COLO668 (cell line): ENCODE measurements around the gene CORT.
"Not testable (repeated sequence)": the region's sequence is repeated elsewhere in the genome, so short reads cannot be mapped to it uniquely, and the experiment has no call there.

Experiments used
- DNase-seq: peaks from one replicate; lab custom pipeline; 2025; ENCODE audit not compliant: unreplicated experiment; lab: John Stamatoyannopoulos, UW

CORT gene

DNA sequence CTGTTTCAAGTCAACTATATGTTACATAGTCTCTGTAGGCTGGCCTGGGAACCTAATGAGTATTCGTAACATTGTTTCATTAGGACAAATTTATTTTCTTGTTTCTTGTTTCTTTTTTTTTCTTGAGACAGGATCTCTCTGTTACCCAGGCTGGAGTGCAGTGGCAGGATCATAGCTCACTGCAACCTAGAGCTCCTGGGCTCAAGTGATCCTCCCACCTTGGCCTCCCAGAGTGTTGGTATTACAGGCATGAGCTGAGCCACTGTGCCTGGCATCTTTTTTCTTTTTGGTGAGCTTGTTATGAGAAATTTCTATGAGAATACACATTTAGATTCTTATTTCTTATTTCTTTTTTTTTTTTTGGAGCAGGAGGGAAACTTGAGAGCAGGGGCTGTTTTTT is 12.8 kb upstream of the CORT start:
- no peak for DNase-seq

DNA sequence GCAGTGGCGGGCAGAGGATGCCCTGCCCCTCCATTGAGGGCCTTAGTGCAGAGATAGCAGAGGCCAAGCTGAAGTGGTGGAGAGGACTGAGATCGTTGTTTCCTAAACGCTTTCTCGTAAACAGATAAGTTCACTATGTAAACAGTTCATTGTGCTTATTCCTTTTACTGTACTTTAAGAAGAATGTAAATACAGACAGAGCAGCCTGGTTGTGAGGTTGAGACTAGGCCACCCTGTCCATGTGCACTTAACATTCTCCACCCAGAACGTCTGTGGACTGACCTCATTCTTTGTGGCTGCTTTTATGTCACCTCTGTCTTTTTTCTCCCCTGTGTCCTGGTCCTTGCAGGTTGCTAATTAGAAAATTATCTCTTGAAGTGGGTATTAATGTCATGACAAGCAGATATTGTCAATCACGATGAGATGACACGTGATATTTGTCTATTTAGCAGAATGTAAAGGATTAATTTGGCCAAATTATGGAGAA is 11.1 kb upstream of the CORT start:
- no peak for DNase-seq

DNA sequence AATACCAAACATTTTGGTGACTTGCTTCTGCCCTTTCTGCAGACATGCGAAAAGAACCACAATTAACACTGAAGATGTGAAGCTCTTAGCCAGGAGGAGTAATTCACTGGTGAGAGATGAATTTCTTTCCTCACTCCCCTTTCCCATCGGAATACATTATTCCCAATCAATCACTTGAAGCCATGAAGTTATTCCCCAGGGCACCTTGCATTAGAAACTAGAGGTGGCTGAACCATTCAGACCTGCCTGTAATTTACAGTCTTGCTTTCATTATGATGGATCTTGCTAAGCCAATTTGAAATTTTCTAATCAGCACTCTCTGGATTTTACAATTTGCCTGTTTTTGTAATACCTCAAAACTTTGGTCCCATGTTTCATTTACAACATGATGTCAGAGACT is 9.5 kb upstream of the CORT start:
- DNase-seq, result no peak

DNA sequence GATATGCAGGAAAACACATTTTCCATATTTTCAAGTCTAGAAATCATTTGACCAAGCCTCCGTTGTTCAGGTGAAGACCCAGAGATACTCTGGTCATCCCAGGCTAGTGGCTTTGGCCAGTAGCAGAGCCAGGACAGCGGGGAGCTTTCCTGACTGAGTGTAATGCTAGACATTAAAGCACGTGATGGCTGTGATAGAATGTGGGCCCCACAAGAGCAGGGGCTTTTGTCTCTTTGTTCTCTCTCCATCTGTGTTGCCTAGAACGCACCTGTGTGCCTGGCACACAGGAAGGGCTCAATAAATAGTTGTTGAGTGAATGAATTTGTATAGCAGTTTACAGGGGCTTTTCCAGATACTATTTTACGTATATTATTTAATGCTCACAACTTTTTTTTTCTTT is 9.0 kb upstream of the CORT start:
- no peak for DNase-seq

DNA sequence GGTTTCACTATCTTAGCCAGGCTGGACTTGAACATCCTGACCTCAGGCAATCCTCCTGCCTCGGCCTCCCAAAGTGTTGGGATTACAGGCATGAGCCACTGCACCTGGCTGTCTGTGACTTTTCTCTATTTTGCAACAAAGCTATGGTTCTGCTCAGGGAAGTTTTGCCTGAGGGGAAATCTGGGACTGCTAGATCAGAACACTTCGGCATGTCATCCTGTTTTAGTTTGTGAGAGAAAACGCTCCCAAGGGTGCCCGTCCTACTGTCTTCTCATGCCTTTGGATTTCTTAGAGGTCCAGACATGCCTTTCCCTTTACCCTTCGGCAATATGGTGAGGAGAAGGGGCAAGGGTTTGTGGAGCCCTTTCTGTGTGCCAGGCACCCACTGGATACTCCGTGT is 5.6 kb upstream of the CORT start:
- DNase-seq, result no peak

DNA sequence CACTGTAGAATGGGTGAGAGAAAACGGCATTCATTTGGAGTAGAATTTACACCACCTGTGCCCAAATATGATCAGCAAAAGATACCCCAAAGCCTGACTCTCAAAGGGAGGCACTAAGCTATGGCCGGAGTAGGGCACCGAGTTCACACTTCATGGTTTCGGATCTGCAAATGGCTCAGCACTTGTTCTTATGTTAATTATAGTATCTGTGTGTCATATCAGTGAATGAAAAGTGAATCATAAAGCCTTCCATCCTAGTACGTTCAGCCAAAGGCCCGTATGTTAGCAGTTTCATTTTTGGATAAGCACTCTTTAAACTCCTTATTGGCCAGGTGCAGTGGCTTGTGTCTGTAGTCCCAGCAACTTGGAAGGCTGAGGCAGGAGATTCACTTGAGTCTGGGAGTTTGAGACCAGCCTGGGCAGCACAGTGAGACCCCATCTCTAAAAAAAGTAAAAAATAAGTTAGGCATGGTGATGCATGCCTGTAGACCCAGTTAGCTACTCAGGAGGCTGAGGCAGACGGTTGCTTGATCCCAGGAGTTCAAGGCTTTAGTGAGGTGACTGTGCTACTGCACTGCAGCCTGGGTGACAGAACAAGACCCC is 4.9 kb upstream of the CORT start:
- no peak for DNase-seq

DNA sequence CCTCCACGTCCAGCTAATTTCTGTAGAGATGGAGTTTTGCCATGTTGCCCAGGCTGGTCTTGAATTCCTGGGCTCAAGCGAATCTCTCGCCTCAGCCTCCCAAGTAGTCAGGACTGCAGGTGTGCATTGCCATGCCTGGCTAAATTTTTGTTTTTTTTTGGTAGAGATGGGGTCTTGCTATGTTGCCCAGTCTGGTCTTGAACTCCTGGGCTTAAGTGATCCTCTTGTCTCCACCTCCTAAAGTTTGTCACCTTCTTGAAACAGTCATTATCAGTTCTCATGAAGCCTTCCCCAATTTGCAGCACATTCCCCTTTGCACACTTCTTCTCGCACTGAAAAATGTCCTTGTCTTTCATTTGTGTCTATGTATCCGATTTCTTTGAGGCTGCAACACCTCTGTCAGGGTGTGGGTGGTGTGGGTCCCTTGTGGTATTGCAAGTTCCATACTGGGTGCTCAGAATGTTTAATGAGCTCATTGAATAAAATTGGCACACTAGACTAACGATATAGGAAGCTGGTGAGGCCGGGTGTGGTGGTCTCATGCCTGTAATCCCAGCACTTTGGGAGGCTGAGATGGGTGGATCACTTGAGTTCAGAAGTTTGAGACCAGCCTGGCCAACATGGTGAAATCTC is 2.9 kb upstream of the CORT start:
- no peak for DNase-seq

DNA sequence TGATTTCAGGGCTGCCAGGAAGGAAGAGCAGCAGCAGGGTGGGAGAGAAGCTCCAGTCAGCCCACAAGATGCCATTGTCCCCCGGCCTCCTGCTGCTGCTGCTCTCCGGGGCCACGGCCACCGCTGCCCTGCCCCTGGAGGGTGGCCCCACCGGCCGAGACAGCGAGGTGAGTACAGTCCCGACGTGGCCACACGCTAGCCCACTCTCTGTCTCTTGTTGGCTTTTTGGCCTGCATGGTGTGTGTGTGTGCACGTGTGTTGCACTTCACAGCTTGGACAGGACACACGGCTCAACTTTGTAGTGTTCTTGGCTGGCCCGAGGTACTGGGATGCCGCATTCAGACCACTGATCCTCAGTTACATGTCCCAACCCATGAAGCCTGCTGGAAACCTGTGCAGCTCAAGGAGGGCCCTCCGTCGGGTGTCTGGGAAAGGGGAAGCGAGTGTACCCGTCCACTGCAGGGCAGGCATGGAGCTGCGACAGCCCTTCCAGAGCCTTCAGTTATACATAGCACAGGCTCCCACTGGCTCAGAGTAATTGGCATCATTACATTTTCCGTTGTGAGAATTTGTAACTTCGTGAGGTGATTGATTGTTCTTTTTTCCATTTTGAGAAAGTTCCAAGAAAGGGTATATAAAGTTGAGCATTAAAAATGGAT is 454 bp downstream of the CORT start:
- DNase-seq, result no peak

DNA sequence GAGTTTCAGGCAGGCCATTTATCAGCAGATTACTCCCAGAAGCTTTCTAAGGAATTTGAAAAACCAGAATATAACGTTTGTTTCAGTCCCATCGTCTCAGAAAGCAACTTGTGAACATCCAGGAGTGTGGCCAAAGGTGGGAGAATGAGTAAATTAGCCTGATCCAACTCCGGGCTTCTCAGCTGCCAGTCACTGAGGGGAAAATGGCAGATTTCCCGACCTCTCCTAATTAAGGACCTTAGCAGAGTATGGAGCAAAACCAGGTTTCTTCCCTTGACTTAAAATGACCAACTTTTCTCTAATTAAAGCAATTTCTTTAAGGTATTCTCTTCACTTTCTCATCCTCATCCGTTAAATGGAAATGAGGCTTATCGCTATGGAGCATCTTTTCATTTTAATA is 1.0 kb downstream of the CORT start:
- no peak for DNase-seq

DNA sequence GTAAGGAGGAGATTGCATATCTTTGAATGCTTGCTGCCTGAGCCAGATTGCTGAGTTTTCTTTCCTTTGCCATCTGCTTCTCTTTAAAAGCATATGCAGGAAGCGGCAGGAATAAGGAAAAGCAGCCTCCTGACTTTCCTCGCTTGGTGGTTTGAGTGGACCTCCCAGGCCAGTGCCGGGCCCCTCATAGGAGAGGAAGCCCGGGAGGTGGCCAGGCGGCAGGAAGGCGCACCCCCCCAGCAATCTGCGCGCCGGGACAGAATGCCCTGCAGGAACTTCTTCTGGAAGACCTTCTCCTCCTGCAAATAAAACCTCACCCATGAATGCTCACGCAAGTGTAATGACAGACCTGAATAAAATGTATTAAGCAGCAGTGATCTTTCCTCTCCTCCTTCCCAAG is 1.5 kb downstream of the CORT start:
- DNase-seq, result no peak

DNA sequence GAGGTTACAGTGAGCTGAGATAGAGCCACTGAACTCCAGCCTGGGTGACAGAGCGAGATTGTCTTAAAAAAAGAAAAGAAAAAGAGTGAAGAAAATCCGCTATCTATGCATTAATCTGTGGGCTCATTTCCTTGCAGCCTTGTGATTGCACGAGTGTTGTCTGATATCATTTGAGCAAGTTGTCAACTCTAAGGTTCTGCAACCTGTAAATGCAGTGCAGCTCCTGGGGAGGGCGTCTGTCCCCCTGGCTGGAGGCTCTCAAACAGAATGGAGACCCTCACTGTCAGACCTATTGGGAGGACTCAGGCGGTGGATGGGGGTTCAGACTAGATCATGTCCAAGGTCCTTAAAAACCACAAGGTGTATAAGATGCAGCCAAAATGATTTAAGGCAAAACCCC is 6.2 kb downstream of the CORT start:
- DNase-seq, result no peak

DNA sequence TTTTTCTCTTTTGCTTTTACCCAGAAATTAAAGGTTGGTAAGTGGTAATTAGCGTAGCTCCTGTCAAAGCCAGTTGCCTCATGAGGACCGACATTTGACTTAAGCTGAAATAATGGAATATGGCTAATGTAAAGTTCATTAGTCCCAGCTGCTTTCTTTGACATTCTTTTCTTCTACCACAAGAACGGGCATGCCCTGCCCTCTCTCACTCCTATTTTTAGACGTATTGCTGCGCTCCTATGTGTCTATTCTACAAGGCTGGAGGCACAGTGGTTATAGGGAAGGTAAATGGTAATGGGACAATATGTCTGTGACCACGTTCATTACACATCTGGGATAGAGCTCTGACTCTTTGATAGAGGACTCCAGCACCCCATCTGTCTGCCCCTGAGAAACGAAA is 6.8 kb downstream of the CORT start:
- DNase-seq, result no peak

DNA sequence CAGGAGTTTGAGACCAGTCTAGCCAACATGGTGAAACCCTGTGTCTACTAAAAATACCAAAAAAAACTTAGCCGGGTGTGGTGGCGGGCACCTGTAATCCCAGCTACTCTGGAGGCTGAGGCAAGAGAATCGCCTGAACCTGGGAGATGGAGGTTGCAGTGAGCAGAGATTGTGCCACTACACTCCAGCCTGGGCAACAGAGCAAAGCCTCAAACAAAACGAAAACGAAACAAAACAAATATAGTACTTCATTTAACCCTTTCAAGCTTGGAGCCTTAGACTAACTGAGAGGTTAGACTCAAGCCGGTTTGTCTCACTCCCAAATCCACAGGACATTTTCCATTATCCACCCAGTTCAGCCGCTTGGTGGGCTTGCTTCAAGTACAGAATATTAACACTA is 7.6 kb downstream of the CORT start:
- DNase-seq, result not testable (repeated sequence)

DNA sequence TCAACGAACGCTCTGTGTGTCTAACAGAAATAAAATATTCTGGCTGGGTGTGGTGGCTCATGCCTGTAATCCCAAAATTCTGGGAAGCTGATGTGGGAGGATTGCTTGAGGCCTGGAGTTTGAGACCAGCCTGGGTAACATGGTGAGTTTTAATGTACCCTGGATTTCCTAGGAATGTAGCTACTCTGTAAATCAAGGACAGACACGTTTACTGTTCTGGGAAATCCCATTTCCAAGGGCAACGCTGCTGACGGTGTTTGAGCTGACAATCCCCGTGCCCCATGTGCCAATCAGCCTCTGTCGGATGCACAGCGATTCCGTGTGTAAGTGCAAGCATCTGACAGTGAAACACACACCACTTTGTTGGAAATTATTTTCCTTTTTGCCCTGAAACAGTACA is 8.0 kb downstream of the CORT start:
- no peak for DNase-seq

DNA sequence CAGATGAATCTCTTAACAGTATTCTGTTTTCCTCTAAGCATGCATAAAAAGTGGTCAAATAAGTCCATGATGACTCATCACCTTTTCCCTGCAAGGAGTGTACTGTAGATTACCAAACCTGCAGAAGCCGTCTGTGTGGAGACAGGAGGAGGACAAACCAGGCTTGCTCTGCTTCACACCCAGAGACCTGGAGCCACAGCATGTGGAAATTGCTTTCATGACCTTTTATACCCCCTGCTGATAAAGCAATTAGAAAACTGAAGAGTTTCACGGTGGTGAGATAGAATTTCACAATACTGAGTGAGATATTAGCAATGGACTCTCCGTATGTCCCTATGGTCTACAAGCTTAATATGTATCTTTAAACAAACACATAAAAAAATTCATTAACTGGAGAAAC is 9.4 kb downstream of the CORT start:
- DNase-seq, result no peak

DNA sequence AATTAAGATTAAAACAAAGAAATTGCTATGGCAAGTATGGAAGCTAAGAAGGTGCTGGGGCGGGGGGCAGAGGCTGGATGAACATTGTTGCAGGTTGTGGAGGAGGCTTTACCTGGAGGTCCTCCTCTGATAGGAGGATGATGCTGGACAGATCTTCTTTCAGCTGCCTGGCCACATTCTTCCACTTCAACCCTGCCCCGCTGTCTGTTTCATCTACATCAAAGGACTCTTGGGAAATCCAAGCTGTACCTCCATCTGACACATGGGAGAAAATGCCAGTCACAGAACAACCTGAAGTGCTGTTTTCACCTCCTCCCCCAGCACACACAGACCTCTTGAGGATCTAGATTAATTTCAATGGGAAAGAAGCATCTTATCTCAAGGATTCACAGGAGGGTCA is 17.2 kb downstream of the CORT start:
- DNase-seq, result no peak

DNA sequence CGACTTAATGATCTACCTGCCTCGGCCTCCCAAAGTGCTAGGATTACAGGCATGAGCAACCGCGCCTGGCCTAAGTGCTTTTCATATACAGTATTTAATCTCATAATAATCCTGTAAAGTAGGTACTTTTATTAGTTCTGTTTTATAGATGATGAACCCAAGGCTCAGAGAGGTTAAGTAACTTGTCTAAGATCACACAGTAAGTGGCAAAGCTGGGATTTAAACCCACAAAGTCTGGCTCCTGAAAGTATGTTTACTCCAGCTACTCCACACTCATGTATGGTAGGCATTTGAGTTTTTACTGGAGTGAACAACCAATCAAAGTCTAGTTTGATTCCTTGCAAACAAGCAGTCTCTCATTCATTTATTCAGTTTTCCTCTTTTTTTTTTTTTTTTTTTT is 20.2 kb downstream of the CORT start:
- no peak for DNase-seq

DNA sequence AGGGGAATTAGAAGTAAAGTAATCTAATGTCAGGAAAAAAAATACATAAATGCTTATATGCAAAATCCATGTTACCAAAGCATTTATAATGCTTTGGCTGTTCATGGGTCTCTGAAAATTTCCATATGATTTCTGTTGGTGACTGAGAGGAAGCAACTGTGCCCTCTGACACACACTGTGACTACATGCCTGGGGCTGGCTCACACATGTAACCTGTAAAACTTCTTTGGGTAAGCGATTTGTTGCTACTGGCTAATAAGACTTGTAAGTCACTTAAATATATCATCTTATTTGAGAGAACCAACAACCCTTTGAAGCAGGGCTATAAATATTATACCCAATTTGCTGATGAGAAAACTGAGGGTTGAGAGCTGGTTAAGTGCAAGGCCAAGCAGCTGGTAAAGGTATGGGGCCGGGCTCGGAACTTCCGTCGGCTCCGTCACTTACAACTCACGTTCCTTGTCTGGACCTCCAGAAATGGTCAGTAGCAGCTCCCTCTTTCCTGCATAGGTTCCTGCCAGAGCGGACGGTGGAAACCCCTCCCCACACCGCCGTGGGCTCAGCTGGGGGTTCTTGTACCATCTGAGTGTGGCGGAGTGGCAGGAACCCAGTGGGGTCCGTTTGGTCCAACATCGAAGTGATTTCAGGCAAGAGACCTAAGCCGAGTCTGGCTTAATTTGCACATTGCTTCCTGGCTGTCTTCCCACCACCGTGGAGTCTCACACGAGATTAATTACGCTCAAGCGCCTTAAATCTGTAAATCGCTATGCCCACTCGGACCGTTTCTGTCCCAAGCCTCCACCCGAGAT is 21.8 kb downstream of the CORT start:
- DNase-seq, result no peak

DNA sequence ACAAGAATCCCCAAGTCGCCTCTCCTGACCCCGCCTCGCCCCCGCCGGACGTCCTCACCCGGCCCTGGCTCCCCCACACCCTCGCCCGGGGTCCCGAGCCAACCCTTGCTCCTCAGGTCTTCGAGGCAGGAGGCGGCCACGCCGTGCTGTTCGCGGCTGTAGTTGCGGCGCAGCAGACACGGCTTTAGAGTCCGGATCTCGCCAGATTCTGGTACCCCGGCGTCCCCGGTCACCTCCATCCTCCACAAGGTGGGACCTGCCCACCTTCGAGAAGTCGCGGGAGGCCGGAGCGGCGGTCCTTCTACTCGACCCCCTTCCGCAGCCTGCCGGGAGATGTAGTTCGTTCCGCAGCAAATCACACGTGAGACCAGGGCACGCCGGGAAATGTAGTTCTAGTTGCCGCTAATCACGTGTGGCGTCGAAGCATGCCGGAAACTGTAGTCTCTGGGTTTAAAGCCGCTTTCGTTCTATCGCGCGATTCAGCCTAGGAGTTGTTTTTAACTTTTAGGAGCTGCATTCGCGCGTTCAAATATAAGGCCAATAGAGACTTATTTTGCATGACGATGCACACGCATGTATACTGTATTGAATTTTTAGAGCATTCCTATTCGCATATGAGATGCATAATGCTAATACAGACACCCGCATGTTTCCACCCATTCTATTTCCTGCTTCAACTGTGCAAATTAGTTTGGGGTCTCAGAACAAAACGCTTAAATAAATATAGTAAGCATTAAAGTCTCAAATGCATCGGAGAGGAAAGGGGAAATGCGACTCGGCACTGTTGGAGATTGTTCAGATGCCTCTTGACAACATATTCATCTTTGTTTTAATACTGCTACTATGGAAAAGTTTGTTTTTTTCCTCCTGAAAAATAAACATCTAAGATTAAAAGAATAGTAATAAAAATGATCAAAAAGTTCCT is 22.7 kb downstream of the CORT start, which contains the start of gene DFFA:
Gene DFFA (minus strand): TSS at position 310 of the 925 bp plus-strand sequence. CDS start 71 bp downstream, at position 239.
- DNase-seq, result peak; percentile 99

DNA sequence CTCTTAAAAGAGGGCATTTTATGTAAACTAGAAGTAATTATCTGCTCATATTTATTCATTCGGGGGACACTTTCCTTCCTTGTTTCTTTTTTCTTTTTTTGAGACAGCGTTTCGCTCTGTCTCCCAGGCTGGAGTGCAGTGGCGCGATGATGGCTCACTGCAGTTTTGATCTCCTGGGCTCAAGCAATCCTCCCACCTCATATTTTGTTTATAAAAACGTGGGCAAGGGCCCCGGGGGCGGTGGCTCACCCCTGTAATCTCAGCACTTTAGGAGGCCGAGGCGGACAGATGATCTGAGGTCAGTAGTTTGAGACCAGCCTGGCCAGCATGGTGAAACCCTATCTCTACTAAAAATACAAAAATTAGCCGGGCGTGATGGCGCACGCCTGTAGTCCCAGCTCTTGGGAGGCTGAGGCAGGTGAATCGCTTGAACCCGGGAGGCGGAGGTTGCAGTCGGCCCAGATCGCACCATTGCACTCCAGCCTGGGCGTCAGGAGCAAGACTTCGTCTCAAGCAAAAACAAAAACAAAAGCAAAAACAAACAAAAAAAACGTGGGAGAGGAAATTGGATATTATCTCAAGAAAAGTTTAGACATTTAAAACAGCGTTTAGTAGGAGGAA is 23.4 kb downstream of the CORT start:
- DNase-seq, result no peak
